H1 (cell line): ENCODE data around the gene PRKAB2. TPM values are rescaled to one million over a fixed set of nuclear protein-coding genes. Genes with fewer than 3 reads are reported as not detected.

Experiments used
- POLR2AphosphoS5 ChIP-seq: IDR thresholded peaks from 2 replicates; pipeline ENCODE4 v1.6.1; 2011; ENCODE audit warnings: low read depth, low read length
- polyA plus RNA-seq, 7 experiments: library from polyadenylated mRNA; depleted of rRNA in 3 of 7; stranded (reverse) in 5 of 7; unstranded in 2 of 7; fragments of >200 nt in 5 of 7; fragments of 200-250 nt in 2 of 7; gene quantifications; 1 replicate in 5 of 7; 2 replicates in 1 of 7; 4 replicates in 1 of 7; pipeline versions ENCODE4 v1.2.1 to v1.2.3, GENCODE V29; 2011 to 2013; ENCODE audit warnings: missing spikeins in 2 of 7, mixed read lengths in 2 of 7
- total RNA-seq: library from RNA; stranded (reverse); fragmentation: NEBNext Ultra II Directional; extraction: Animal tissue kit (Norgen Biotek cat#: 25700); gene quantifications from 2 replicates; pipeline ENCODE4 v1.2.1, GENCODE V29; 2021
- TF ChIP-seq, protein P1 (sequence below): IDR thresholded peaks from 2 replicates; pipeline ENCODE4 v1.6.1; 2011; ENCODE audit warnings: low read length, improper control_type of control experiment

The PRKAB2 gene
- total and polyA plus RNA-seq, 2 of the 8 experiments (the other 6 are each of a cell fraction or from before 2014, with no cell fraction given), result 15.0 to 18.9 TPM

DNA sequence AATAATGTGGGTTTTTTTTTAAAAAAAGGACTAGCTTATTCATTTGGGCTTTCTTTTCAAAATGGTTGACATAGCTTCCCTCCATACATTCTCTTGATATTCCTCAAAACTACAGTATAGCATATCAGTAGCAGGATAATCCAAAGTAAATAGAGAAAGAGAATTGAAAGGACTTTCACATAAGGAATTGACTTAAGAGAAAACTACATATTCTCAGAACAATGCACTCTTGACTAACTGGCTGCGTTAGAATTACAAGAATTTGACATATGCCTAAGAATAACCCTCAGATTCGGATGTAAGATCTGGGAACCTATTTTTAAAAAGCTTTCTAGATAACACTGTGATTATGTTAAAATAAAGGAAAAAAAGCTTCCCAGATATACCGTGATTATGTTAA, 3.1 kb downstream of the PRKAB2 start (continued):
- TF ChIP-seq, protein P1, sequence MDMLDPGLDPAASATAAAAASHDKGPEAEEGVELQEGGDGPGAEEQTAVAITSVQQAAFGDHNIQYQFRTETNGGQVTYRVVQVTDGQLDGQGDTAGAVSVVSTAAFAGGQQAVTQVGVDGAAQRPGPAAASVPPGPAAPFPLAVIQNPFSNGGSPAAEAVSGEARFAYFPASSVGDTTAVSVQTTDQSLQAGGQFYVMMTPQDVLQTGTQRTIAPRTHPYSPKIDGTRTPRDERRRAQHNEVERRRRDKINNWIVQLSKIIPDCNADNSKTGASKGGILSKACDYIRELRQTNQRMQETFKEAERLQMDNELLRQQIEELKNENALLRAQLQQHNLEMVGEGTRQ, result no peak
- TF ChIP-seq POLR2AphosphoS5, result no peak
